HG03159 (cell line): ENCODE results near the gene IARS2.
"Not testable (repeated sequence)": the region's sequence is repeated elsewhere in the genome, so short reads cannot be mapped to it uniquely, and the experiment has no call there.

Experiments
- ATAC-seq: cut with Tn5 transposase; IDR thresholded peaks from one replicate; pipeline ENCODE4 v1.9.1; 2021; ENCODE audit warnings: mild to moderate bottlenecking, moderate library complexity; ENCODE audit not compliant: unreplicated experiment

IARS2 gene

DNA sequence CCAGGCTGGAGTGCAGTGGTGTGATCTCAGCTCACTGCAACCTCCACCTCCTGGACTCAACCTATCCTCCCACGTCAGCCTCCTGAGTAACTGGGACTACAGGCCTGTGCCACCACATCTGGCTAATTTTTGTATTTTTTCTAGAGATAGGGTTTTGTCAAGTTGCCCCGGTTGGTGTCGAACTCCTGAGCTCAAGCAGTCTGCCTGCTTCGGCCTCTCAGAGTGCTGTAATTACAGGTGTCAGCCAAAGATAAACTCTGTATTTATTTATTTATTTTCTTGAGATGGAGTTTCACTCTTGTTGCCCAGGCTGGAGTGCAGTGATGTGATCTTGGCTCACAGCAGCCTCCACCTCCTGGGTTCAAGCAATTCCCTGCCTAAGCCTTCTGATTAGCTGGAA lies 18.7 kb downstream of the IARS2 start:
- ATAC-seq: not testable (repeated sequence)

DNA sequence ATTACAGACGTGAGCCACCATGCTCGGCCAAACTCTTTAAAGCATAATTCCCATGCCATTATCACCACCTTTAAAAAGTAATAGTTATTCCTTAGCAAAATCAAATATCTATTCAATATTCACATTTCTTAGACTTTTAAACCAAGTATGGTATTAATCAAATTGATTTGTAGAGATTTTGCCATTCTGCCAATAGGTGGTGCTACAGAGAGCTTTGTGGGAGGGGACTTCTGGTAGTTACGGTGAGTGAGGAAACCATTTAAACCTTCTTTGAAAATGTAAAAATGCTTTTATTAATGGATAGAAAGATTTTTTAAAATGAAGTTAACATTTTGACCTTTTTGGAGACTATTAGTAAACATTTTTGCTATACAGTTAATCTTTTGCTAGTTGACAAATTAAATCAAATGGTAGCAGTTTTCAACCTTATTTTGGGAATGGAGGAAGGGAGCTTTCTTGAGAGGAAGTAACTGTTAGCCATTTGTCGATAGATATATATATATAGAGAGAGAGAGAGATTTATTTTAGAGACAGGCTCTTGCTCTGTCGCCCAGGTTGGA lies 19.3 kb downstream of the IARS2 start:
- ATAC-seq: peak; percentile 82

DNA sequence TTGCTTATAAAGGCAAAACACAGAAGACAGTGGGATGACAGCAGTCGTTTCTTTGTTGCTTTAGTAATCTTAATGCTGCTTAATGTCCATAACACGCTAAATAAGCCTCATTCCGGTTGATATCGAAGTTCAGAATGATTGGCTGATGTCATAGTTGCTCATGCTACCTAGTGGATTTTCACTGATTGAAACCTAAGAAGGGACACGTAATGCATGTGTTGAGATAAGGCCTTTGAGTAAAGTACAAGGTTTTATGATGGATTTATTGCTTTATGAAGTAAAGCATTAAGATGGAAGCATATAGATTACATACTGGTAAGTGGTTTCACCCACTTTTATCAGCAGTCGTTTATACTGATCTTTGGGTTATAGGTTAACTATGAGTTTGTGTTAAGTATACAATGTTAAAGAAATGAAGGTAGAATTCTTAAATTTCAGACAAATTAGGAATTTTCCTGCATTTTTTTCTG lies 25.1 kb downstream of the IARS2 start:
- no peak for ATAC-seq

DNA sequence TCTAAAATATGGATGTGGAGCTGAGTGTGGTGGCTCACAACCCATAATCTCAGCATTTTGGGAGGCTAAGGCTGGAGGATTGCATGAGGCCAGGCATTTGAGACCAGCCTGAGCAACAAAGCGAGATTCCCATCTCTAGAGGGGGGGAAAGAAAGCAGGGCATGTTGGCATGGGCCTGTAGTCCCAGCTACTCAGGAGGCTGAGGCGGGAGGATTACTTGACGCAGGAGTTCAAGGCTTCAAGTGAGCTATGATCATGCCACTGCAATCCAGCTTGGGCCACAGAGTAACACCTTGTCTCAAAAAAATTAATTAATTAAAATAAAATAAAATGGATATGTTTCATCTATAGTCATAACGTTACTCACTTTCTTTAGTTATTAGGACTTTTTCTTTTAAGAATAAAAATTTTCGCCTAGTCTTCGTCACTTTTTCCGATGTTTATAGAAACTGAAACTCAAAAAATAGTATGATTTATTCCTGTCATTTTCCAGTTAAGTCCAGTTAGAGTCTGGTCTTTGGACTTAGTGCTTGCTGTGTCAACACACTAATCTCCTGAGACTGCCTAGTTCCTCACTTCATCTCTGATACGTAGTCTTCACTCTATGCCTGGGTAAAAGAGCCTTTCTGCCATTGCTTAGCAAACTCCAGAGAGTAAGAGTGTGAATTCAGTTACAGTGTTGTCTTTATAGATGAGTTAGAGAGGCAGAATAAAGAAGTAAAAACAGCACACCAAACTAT lies 28.0 kb downstream of the IARS2 start:
- no peak for ATAC-seq

DNA sequence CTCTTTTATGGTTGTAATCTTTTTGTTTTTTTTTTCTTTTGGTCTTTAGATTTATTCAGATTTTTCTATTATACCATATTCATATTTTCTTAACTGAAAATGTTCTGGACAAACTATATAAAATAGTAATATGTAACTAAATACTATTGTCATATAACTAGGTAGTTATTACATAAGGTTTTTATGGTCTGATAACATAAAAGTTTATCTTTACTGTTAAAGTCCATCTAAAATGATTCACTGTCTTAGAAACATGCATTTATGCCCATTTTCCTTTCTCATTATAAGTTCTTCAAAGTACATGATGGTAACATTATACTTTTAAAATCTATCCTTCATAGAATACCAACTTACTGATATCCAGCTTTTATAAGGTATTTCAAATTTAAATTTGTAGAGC lies 29.1 kb downstream of the IARS2 start:
- no peak for ATAC-seq

DNA sequence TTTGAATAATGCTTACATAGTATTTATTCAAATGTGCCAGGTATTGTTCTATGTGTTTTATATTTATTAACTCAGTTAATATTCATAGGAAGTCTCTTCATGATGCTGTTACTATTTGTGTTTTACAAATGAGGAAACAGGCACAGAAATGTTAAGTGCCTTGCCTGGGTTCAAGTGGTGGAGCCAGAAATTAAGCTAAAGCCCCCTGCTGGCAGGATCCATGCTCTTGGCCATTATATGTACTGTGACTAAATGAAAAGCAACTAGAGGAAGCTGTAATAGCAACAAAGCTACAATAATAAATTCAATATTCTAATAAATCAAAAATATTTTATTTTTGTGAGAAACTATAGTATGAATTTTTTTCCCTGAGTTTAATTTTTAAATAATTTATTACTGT lies 30.0 kb downstream of the IARS2 start:
- ATAC-seq: no peak

DNA sequence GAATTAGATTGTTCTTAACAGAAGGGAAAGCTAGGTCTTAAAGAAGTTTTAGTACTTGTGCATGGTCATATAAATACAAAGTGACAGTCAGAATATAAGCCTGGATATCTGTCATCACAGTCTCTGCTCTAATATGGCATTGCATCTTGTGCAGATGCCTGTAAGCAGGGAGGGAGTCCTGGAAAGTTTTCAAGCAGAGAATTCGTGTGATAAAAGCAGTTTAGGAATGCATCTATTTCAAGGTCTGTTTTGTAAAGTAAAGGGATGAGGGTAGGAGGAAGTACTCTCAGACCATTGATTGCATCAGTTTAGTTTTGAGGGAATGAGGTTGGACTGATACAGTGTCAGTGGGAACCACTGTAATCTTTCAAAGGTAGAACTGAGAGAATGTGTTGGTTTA lies 30.6 kb downstream of the IARS2 start:
- ATAC-seq: no peak

DNA sequence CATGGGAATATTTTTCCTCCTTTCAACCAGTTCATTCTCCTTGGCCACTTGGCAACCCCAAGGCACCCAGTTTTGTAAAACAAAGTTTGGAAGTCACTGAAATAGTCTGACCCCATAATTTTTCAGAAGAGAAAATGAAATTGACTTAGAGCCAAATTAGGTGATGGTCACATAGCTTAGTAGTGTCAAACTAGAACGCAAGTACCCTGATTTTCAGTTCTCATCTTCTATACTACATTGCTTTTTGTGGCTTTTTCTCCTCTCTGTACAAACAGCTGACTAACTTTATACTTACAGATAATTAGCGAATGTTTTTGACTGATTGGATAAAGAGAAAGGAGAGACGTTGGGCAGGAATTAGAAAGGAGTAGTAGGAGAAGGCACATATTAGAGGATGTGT lies 33.1 kb downstream of the IARS2 start:
- ATAC-seq: no peak

DNA sequence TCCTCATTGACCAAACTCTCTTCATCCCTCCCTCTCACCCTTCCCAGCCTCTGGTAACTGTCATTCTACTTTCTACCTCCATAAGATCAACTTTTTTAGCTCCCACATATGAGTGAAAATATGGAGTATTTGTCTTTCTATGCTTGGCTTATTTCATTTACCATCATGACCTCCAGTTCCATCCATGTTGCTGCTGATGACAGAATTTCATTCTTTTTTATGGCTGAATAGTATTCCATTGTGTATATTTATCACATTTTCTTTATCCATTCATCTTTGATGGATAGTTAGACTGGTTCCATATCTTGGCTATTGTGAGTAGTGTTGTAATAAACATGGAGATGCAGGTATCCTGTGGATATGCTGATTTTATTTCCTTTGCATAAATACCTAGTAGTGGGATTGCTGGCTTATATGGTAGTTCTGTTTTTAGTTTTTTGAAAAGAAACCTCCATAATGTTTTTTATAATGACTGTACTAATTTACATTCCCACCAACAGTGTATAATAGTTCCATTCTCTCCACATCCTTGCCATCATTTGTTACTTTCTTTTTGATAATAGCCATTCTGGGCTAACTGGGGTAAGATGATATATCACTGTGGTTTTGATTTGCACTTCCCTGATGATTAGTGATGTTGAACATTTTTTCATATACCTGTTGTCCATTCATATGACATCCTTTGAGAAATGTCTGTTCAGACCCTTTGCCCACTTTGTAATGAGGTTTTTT lies 35.7 kb downstream of the IARS2 start:
- no peak for ATAC-seq

DNA sequence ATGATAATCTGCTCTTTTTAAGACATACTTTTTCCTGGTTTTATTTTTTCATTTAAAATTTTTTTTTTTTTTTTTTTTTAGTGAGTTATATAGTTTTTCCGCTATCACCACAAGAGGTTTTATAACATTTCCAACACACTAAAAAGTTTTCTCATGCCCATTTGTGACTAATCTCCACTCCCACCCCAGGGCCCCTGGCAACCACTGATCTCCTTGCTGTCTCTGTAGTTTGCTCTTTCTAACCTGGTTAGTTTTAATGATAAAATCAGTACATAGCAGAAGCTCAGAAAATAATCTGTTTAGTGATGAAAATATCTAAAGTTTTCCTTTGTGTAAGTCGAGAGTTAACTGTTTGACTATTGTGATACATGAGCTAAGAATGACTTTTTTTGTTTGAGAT lies 41.8 kb downstream of the IARS2 start:
- ATAC-seq: no peak

DNA sequence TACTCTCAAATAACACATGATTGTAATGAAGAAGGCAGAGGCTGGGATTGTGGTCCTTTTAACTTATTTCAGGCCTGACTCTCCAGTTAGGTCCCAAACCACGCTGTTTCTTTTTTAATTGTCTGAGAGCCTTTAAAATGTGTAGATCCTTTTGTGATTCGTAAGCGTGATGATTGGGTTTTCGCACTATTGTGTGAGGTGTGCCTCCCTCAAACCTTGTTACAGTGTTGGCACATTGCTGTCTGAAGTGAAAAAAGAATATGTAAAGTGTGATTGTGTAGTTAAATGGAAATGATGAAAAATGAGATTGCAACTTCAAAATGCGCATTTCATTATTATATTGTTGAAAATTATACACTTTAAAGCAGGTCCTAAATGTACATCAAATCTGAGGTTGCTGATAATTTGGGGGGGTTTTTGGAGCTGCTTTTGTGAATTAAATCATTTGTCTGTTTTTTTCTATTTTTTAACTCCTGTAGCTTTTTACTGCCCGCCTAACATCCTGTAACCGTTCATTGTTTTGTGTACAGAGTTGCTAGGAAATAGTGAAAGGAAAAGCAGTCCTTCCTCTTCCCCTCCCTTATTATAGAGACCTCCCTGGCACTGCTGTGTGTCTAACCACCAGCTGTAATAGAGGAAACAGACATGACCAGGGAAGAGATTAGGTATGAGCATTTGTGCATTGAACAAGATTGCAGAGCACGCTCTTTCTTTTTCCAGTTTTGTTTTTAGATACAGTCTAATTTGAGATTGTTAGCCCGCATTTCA lies 43.3 kb downstream of the IARS2 start:
- ATAC-seq: peak; percentile 68

DNA sequence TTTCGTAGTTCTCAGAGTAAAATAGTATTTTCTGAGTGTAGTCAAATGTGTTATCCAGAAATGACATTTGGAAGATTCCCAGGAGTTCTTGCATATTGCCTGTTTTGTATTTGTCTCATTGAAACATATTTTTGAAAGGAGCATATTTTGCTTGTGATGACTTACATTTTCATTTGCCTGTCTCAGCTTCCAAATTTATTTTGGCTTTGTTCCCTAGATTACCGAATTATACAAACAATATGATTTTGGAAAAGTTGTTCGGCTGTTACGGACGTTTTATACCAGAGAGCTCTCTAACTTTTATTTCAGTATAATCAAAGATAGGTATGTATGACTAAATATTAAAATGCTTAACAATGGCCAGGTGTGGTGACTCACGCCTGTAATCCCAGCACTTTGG lies 46.0 kb downstream of the IARS2 start:
- ATAC-seq: no peak

DNA sequence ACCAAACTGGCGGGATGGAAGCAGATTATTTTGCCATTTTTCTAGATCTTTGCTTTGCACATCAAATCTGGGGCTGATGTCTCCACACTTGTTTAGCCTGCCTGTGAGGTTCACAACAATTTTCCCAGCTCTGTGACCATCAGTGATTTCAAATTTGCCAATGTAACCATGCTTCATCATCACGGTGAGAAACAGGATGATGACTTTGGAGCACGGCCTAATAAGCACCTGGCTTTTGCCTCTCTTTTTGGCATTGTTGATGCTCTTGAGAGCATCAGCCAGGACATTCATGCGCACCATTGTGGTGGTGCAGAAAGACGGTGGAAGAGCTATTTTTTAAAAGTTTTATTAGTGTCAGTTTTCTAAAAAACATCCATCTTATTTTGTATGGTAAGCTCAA lies 50.1 kb downstream of the IARS2 start:
- ATAC-seq: no peak

DNA sequence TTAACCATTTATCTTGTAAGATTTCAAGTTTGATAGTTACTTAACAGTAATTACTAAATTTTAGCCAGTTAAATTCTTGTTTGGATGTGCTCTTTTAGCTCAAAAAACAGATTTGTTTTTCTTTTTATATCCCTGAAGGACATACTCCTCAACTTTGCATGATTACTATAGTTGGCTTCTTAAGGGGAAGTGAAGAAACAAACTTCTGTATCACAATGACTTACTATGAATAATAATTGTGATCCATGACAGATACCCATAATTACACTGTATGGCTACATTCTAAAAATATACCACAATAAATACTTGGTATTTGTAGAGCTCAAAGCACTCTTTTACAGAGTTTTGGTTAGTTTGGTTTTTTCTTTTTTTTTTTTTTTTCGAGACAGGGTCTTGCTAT lies 55.8 kb downstream of the IARS2 start:
- ATAC-seq: peak; percentile 73

DNA sequence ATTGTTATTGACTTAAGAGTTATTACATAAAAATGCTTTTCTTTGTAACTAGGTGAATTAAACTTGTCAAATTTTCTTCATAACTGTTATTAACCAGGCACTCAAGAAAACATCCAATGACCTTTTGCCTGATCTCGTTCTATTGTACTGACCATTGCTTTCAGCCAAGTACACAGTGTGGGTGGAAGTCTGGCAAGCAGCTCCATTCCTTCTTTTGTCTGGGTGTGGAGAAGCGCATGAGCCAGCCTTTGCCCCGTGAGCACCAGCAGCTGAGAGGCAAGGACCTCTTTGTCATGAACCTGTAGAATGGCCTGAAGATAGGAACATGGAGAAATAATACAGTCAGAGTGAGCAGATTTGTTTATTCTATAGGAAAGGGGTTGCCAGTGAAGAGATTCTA lies 57.5 kb downstream of the IARS2 start:
- ATAC-seq: no peak

DNA sequence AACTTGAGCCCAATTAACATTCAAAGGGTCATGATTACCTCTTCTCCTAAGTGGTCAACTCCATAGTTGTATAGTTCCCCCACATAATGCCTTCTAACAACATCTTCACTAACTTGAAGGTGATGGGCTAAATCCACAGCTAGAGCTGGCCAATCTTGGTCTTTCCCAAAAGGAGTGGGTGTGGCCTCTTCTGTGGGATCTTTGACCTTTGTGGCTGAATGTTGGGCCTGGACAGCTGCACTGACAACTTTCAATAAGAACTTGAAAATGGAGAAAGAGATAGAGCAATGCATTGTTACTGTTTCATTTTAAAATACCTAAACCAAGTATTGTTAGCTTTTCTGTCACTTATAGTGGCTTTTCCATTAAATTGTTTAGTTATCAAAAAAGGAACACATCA lies 59.2 kb downstream of the IARS2 start:
- no peak for ATAC-seq

DNA sequence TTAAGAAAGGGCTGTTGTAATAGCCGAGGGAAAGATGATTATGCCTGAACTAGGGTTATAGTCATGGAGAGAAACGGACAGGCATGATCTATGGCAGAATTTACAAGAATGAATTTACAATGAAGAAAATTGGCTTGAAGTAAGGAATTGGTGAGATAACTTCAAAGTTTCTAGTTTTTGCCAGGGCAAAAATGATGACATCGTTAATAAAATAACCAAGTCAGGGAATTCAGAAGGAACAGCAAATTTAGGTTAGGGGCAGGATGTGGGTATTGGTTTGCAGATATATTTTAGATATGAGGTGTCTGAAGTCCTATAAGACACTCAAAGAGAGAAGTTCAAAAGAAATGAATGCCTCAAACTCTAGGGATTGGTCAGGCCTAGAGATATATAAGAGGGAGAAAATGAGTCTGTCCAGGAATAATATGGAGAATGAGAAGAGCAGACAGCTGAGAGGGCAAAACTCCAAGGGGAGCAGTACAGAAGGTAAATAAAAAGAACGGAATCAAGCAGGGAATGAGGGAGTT lies 62.8 kb downstream of the IARS2 start:
- ATAC-seq: no peak

DNA sequence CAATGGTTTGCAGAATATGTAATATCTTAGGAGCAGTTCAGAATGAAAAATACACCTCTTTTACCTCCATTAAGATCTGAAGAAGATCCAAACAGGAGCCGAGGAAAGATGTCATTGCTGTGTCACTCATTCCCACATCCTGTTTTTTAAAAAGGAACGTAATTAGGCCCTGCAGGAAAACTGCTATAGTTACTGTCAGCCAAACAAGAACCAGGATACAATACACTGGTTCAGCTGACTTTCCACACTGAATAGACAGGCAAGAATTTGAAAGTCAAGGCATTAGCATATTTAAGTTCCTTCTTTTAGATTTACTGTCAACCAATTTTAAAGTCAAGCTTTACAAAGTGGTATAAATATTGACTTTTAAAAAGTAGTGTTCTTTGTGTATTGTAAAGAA lies 63.8 kb downstream of the IARS2 start:
- no peak for ATAC-seq

DNA sequence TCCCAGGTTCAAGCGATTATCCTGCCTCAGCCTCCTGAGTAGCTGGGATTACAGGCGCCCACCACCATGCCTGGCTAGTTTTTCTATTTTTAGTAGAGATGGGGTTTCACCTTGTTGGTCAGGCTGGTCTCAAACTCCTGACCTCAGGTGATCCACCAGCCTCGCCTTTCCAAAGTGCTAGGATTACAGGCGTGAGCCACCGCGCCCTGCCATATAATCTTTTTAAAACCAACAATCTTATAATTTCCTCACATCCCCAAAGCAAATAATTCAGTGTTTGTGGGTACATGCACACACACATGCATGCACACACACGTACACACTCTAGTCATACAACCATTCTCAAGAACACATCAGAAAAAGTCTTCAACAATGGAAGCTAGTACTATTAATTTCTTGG lies 64.6 kb downstream of the IARS2 start:
- not testable (repeated sequence) for ATAC-seq

DNA sequence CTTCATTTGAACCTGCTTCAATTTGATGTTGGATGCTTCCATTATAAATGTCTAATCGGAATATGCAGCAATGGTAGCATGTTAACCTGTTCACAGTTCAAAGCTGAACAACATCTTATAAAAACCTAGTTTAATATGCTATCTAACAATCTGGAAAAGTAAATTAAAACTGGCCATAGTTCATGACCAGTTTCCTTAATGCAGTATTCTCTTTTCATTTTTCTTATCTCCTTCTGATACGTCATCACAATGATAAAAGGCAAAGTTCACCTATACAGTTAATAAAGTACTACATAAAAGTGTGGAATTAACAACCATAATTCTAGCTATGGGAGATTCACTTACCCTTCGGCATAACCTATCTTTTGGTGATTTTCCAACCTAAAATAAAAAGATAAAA lies 65.1 kb downstream of the IARS2 start:
- ATAC-seq: no peak

DNA sequence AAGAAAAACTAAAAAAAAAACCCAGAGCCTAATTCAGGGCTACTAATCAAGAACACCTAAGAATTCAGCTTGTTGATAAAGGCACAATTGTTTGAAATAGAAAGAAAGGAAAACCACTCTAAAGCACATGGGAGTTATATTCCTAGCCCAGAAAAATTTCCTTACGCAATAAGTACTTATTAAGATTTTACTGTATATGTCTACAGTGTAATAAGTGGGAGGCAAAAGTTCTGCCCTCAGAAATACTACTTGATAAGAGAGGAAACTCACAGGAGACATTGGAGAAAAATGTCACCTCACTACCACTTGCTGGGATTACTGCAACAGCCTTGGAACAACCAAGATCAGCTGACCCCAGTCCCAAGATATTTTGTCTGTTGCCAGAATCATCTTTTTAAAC lies 66.1 kb downstream of the IARS2 start:
- no peak for ATAC-seq
